ENCODE measurements around the gene C17orf50.

GRCh38 chr17:35750526-35751395 is 9.9 kb upstream of the C17orf50 start:
- TF ChIP-seq POLR2A (IDR thresholded peaks at IDR 0.05), result no peak
- no peak for TF ChIP-seq CTCF (IDR thresholded peaks at IDR 0.05)
